Activated CD4-positive, alpha-beta T cell treated with anti-CD3 and anti-CD28 coated beads, Interleukin-2, amount 50 U/mL, for 24 hours (primary cell): ENCODE results near the gene ROR2.

Experiments
- DNase-seq, 2 donors: peaks; one replicate each; pipeline ENCODE4 v3.0.0-alpha.2; 2020; ENCODE audit warnings: low read depth in 1 of 2, low spot score in 1 of 2

ROR2 gene

GRCh38 chr9:91589101-91589553 lies 360.9 kb downstream of the ROR2 start:
- no peak for DNase-seq

GRCh38 chr9:91586282-91586681 lies 363.7 kb downstream of the ROR2 start:
- DNase-seq = no peak

- DNase-seq = no peak
Observed at GRCh38 chr9:91583966-91584365, 366.1 kb downstream of the ROR2 start.

- no peak for DNase-seq
Observed at GRCh38 chr9:91583161-91583875, 366.7 kb downstream of the ROR2 start.

- no peak for DNase-seq
Observed at GRCh38 chr9:91582181-91582580, 367.8 kb downstream of the ROR2 start.

- no peak for DNase-seq
Observed at GRCh38 chr9:91580136-91580535, 369.9 kb downstream of the ROR2 start.

- no peak for DNase-seq
Observed at GRCh38 chr9:91578911-91579310, 371.1 kb downstream of the ROR2 start.

- DNase-seq = no peak
Observed at GRCh38 chr9:91577633-91578061, 372.4 kb downstream of the ROR2 start.

- DNase-seq = no peak
Observed at GRCh38 chr9:91572811-91573210, 377.2 kb downstream of the ROR2 start.

- DNase-seq = no peak
Observed at GRCh38 chr9:91572044-91572443, 378.0 kb downstream of the ROR2 start.

GRCh38 chr9:91571036-91571435 lies 379.0 kb downstream of the ROR2 start:
- DNase-seq = no peak

GRCh38 chr9:91567642-91568274 lies 382.3 kb downstream of the ROR2 start:
- DNase-seq = no peak

- no peak for DNase-seq
Observed at GRCh38 chr9:91564081-91564670, 385.9 kb downstream of the ROR2 start.

GRCh38 chr9:91562416-91562815 lies 387.6 kb downstream of the ROR2 start:
- no peak for DNase-seq

- DNase-seq = no peak
Observed at GRCh38 chr9:91560301-91560700, 389.7 kb downstream of the ROR2 start.

GRCh38 chr9:91558879-91559278 lies 391.1 kb downstream of the ROR2 start:
- DNase-seq = no peak

GRCh38 chr9:91558395-91558794 lies 391.6 kb downstream of the ROR2 start:
- DNase-seq = no peak

- no peak for DNase-seq
Observed at GRCh38 chr9:91557327-91557726, 392.7 kb downstream of the ROR2 start.

GRCh38 chr9:91555132-91555531 lies 394.9 kb downstream of the ROR2 start:
- DNase-seq = no peak

GRCh38 chr9:91549177-91549576 lies 400.9 kb downstream of the ROR2 start:
- no peak for DNase-seq

GRCh38 chr9:91547081-91547480 lies 402.9 kb downstream of the ROR2 start:
- DNase-seq = no peak

- no peak for DNase-seq
Observed at GRCh38 chr9:91546574-91546973, 403.5 kb downstream of the ROR2 start.
